Stimulated activated naive CD4-positive, alpha-beta T cell (primary cell): ENCODE data around the gene TMEM114.

Experiments used
- DNase-seq, 6 experiments: peaks; one replicate each; lab custom pipeline; 2025; lab: John Stamatoyannopoulos, UW

The TMEM114 gene

GRCh38 chr16:8611886-8612600 is 21.7 kb upstream of the TMEM114 start:
- DNase-seq, result no peak

- DNase-seq, result no peak
These were observed 20.8 kb upstream of the TMEM114 start for GRCh38 chr16:8611122-8611521.

- DNase-seq, result no peak
These were observed 16.9 kb upstream of the TMEM114 start for GRCh38 chr16:8607214-8607613.

- no peak for DNase-seq
These were observed 15.2 kb upstream of the TMEM114 start for GRCh38 chr16:8605554-8605953.

- DNase-seq, result no peak
These were observed 9.9 kb upstream of the TMEM114 start for GRCh38 chr16:8600144-8600775.

GRCh38 chr16:8596581-8596980 is 6.3 kb upstream of the TMEM114 start:
- DNase-seq, result no peak

GRCh38 chr16:8595783-8596182 is 5.5 kb upstream of the TMEM114 start:
- DNase-seq, result no peak

GRCh38 chr16:8594149-8594666 is 3.9 kb upstream of the TMEM114 start:
- no peak for DNase-seq

GRCh38 chr16:8591451-8591850 is 1.1 kb upstream of the TMEM114 start:
- DNase-seq, result no peak

- no peak for DNase-seq
These were observed 500 bp upstream of the TMEM114 start for GRCh38 chr16:8590811-8591210.

- no peak for DNase-seq
These were observed 1.0 kb downstream of the TMEM114 start for GRCh38 chr16:8589057-8589899.

- DNase-seq, result no peak
These were observed 1.6 kb downstream of the TMEM114 start for GRCh38 chr16:8588682-8589056.

GRCh38 chr16:8587065-8587464 is 3.2 kb downstream of the TMEM114 start:
- no peak for DNase-seq

- DNase-seq, result no peak
These were observed 4.5 kb downstream of the TMEM114 start for GRCh38 chr16:8585857-8586256.

- DNase-seq, result no peak
These were observed 5.3 kb downstream of the TMEM114 start for GRCh38 chr16:8585041-8585440.

GRCh38 chr16:8583732-8584131 is 6.6 kb downstream of the TMEM114 start:
- no peak for DNase-seq

GRCh38 chr16:8583199-8583598 is 7.1 kb downstream of the TMEM114 start:
- DNase-seq, result no peak

- no peak for DNase-seq
These were observed 8.3 kb downstream of the TMEM114 start for GRCh38 chr16:8581831-8582580.

- no peak for DNase-seq
These were observed 10.8 kb downstream of the TMEM114 start for GRCh38 chr16:8579559-8579958.

- DNase-seq, result no peak
These were observed 12.5 kb downstream of the TMEM114 start for GRCh38 chr16:8577678-8578304.
